ENCODE data around the gene COX4I1.
"Not testable (repeated sequence)": the region's sequence is repeated elsewhere in the genome, so short reads cannot be mapped to it uniquely, and the experiment has no call there.

COX4I1 gene

DNA sequence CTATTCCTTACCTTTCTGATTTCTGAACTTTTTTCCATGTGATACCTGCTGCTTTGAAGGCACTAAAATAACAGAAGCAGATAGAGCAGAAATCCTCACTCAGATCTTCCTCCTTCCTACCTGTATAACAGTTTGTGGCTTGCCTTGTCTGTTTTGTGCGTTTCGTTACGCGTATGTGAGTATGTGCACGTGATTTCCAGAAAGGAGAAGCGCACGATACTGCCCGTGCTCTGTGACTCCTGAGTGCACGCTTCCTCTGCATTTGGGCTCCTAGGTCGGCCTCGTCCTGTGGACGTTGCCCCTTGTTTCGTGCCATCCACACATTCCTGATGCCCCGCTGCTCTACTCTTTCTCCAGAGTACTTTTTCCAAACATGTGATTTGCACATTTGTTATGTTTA is 4.1 kb downstream of the COX4I1 start:
- no peak for DNase-seq (ENCODE audit: low read depth)

DNA sequence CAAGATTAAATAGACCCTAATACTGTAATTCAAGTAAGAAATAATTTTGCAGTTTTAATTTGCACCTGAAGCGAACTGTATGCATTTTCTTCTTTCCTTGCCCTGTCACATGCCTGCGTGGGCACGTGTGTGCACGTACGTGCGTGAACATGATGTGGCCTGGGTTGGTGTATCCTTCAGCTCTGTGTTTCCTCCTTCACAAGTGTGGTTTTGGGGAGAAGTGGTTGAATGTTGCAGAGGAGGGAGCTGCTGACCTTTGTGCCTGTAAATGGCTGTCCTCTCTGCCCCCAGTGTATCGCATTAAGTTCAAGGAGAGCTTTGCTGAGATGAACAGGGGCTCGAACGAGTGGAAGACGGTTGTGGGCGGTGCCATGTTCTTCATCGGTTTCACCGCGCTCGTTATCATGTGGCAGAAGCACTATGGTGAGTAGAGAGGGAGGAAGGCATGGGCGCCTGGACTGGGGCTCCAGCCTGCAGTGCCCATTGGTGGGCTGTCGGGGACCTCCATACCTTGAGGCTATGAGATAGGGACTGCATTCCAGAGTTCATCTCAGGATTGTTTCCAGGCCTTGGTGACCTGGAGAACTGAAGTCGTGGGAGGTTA is 6.0 kb downstream of the COX4I1 start:
- no peak for DNase-seq (ENCODE audit: low read depth)

GRCh38 chr16:85806539-85806938 is 7.0 kb downstream of the COX4I1 start:
- no peak for DNase-seq (ENCODE audit: low read depth)

DNA sequence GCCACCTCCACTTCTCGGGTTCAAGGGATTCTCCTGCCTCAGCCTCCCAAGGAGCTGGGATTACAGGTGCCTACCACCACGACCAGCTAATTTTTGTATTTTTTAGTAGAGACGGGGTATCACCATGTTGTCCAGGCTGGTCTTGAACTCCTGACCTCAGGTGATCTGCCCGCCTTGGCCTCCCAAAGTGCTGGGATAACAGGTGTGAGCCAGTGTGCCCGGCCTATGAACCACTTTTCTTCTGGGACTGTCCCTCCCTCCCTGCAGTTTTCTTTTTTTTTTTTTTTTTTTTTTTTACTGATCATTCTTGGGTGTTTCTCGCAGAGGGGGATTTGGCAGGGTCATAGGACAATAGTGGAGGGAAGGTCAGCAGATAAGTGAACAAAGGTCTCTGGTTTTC is 7.8 kb downstream of the COX4I1 start:
- DNase-seq (ENCODE audit: low read depth) = not testable (repeated sequence)

GRCh38 chr16:85808104-85808503 is 8.6 kb downstream of the COX4I1 start:
- DNase-seq (ENCODE audit: low read depth) = not testable (repeated sequence)

DNA sequence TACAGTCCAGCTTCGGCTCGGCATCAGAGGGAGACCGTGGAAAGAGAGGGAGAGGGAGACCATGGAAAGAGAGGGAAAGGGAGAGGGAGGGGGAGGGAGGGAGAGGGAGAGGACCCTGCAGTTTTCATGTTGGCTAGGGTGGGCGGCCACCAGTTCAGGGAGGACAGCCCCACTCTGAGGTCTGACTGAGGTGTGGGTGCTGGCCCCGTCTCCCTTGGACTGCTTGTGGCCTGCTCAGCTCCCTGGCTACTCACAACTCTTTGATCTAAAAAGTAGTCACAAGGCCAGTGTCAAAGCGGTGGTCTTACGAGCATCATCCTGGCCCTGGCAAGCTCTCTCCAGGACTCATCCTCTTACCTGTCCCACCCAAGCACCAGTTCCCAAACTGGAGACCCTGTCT is 9.4 kb downstream of the COX4I1 start:
- DNase-seq (ENCODE audit: low read depth) = no peak

- no peak for DNase-seq (ENCODE audit: low read depth)
These were observed 10.2 kb downstream of the COX4I1 start for GRCh38 chr16:85809645-85810044.

GRCh38 chr16:85810097-85810741 is 10.7 kb downstream of the COX4I1 start:
- DNase-seq (ENCODE audit: low read depth) = no peak

DNA sequence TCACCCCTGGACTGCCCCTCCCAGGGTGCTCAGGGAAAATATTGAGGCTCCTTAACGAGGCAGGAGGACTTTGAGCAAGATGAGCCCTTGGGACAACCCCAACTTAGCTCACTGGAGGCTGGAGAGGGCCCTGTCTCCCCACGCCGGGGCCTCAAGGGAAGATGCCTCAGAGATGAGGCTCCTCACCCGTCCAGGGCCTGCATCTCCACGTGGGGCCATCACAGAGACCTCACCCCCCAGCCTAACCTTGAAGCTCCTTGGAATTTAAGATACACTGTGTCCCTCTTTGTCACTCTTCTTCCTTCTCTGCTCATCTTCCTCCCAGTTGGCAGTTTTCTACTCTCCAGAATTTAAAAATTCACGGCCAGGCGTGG is 11.2 kb downstream of the COX4I1 start:
- DNase-seq (ENCODE audit: low read depth) = no peak

GRCh38 chr16:85812031-85812807 is 12.7 kb downstream of the COX4I1 start:
- no peak for DNase-seq (ENCODE audit: low read depth)

- no peak for DNase-seq (ENCODE audit: low read depth)
These were observed 13.6 kb downstream of the COX4I1 start for GRCh38 chr16:85812811-85813700.

DNA sequence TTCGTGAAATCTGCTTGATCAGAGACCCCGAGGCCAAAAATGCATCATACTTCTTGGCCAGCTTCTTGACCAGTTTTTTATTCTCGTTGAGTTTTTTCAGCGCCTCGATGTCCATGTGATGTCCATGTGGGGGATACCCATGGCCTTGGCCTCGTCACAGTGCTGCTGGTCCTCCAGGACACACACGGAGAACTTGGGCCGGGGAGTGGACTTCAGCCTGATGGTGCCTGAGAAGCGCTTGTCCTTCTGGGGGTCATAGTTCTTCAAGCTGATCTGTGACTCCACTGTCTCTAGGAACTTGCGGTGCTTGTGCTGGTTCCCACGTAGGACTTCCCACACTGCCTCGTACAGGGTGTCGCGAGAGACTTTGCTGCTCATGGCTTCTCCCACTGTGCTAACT is 16.7 kb downstream of the COX4I1 start:
- no peak for DNase-seq (ENCODE audit: low read depth)

DNA sequence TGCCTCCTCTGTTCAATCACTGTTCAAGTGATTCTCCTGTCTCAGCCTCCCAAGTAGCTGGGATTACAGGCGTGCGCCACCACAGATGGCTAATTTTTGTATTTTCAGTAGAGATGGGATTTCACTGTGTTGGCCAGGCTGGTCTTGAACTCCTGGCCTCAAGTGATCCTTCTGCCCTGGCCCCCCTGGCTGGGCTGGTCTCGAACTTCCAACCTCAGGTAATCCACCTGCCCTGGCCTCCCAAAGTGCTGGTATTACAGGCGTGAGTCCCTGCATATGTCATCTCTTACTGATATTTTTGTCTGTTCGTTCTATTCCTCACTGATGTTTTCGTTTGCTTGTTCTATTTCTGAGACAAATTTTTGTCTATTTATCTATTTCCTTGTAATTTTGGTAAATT is 17.7 kb downstream of the COX4I1 start:
- DNase-seq (ENCODE audit: low read depth) = not testable (repeated sequence)

DNA sequence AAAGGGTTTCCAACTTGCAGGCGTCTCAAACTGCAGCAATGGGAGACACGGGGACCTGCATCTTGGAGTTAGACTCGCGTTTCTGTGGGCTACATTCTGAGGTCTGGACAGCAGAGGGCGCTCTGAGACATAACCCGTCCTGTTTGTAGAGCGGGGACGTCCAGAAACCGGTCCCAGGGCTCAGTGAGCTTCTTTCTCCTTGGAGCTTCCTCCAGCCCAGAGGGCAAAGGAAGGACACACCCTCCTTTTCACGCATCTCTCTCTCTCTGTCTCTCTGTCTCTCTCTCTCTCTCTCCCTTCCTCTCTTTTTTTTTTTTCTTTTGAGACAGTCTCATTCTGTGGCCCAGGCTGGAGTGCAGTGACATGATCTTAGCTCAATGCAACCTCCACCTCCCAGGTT is 19.8 kb downstream of the COX4I1 start:
- peak; percentile 66 for DNase-seq (ENCODE audit: low read depth)

GRCh38 chr16:85819771-85820170 is 20.3 kb downstream of the COX4I1 start:
- DNase-seq (ENCODE audit: low read depth) = no peak

DNA sequence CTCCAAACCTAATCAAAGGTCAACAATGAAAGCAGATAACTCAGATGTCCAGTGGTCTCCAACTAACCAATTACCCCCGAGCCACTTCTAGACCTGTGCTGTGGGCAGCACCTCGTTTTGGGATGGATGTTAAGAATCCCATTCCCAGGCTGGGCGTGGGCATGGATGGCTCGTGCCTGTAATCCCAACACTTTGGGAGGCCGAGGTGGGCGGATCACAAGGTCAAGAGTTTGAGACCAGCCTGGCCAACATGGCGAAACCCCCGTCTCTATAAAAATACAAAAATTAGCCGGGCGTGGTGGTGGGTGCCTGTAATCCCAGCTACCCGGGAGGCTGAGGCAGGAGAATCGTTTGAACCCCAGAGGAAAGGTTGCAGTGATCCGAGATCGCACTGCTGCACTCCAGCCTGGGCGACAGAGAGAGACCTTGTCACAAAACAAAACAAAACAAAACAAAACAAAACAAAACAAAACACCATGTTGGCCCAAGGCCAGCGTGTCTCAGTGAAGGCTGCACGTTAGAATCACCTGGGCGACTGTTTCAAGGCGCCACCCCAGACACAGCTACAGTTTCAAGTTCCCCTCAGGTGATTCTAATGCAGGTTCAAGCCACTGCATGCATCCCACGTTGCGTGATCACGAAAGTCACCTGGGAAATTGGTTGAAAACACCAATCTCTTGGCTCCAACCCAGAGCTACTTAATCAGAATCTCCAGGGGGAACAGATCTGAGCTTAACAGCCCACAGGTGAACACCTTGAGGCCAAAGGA is 21.3 kb downstream of the COX4I1 start:
- no peak for DNase-seq (ENCODE audit: low read depth)

GRCh38 chr16:85821390-85822135 is 22.1 kb downstream of the COX4I1 start:
- DNase-seq (ENCODE audit: low read depth) = peak; percentile 56

DNA sequence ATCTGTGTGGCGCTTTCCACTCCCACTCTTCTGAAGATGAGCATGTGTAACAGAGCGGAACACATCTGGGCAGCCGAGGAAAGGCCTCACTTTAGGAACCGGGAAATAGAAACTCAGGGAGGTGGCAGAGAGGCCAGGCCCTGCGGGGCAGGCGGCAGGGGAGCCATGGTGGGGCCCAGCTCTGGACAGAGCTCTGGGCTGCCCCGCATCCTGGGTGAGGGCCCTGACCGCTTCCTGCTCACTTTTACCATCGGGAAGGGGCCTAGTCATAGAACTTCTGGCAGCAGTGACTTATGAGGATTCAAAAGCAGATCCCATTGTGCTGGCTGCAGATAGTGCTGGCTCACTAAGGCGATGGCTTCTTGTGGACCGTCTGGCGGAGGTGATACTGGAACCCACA is 22.6 kb downstream of the COX4I1 start:
- no peak for DNase-seq (ENCODE audit: low read depth)

- no peak for DNase-seq (ENCODE audit: low read depth)
These were observed 23.9 kb downstream of the COX4I1 start for GRCh38 chr16:85823328-85823920.

All from activated T-helper 1 cell treated with Interleukin-2 at 50 U/mL for 16 hours (primary cell).